Adrenal gland (tissue), 12 donors: ENCODE results near the gene NEUROD1. TPM values are rescaled to one million over a fixed set of nuclear protein-coding genes. Genes with fewer than 3 reads are reported as not detected.

Experiments
- DNase-seq, 7 donors: peaks; one replicate each; pipeline ENCODE4 v3.0.0-alpha.2; 2019 to 2020
- H3K27ac ChIP-seq, 5 donors: fragments of 200-600 bp; sonication (generic) in 4 of 5; 1 replicate in 3 of 5; 2 replicates in 2 of 5; pipeline versions ENCODE4 v1.5.1 to v1.8.0; 2016 to 2020; ENCODE audit warnings: mild to moderate bottlenecking in 1 of 5
- H3K27me3 ChIP-seq: fragments of 200-600 bp; 2 replicates; pipeline ENCODE4 v1.8.0; 2021
- H3K36me3 ChIP-seq, 2 donors: fragments of 200-600 bp; replicated peaks in 1 of 2; 1 replicate in 1 of 2; 2 replicates in 1 of 2; pipeline versions ENCODE4 v1.5.1 to v1.8.0; 2018 to 2022
- H3K4me1 ChIP-seq, 2 donors: fragments of 200-600 bp; replicated peaks in 1 of 2; 1 replicate in 1 of 2; 2 replicates in 1 of 2; pipeline versions ENCODE4 v1.5.1 to v1.8.0; 2018 to 2021
- H3K4me3 ChIP-seq, 4 donors: fragments of 200-600 bp; sonication (generic) in 3 of 4; one replicate each; pipeline ENCODE4 v1.5.1; 2016 to 2018
- H3K9me3 ChIP-seq, 3 donors: fragments of 200-600 bp; sonication (generic) in 1 of 3; replicated peaks in 1 of 3; 1 replicate in 2 of 3; 2 replicates in 1 of 3; pipeline versions ENCODE4 v1.5.1 to v1.8.0; 2016 to 2021
- CTCF ChIP-seq, 6 experiments: fragments of 450-650 bp in 4 of 6; fragments of 200-600 bp in 2 of 6; sonication (generic) in 1 of 6; IDR thresholded peaks; 1 replicate in 5 of 6; 2 replicates in 1 of 6; pipeline versions ENCODE4 v1.5.1 to v1.8.0; 2016 to 2021; ENCODE audit warnings: antibody characterized with exemption in 6 of 6, mild to moderate bottlenecking in 2 of 6, moderate library complexity in 1 of 6
- POLR2A ChIP-seq, 2 donors: fragments of 450-650 bp; IDR thresholded peaks; one replicate each; pipeline ENCODE4 v1.6.1; 2017; ENCODE audit warnings: antibody characterized with exemption in 2 of 2, mild to moderate bottlenecking in 2 of 2, moderate library complexity in 1 of 2
- WGBS, 4 donors: extraction: QIAGEN DNeasy Blood & Tissue Kit in 2 of 4; methylation state at CpG; one replicate each; pipeline versions ENCODE4 v1.1.5 to v1.1.7; 2013 to 2017; 5-methylcytosine and 5-hydroxymethylcytosine counted together
- intact Hi-C, 2 donors: fragments of 100-400 bp; cut with DNase I; formaldehyde crosslinking; loops; one replicate each; pipeline versions ENCODE4 v1.14.1 to v1.15.0; 2022 to 2023
- polyA plus RNA-seq, 3 donors: library from polyadenylated mRNA; stranded (reverse); fragments of 200-250 nt in 2 of 3; fragments of 350-450 nt in 1 of 3; fragmentation: Illumina TruSeq in 1 of 3; extraction: RNeasy Lipid Tissue Mini Kit (QIAGEN cat#74804) in 1 of 3; gene quantifications; one replicate each; pipeline ENCODE4 v1.2.3, GENCODE V29; 2013 to 2014
- total RNA-seq, 9 donors: library from RNA; depleted of rRNA in 4 of 9; stranded (reverse); fragments of >200 nt in 4 of 9; fragments of 120-200 nt in 1 of 9; fragmentation: NEBNext Ultra II Directional in 1 of 9; extraction: Animal tissue kit (Norgen Biotek cat#: 25700) in 1 of 9; gene quantifications; one replicate each; pipeline versions ENCODE4 v1.1.0 to v1.2.4, GENCODE V29; 2013 to 2023
- donor health status: healthy with polysubstance abuse.
- donor health status: Bipolar disorder and iron deficiency.
- donor health status: DM: yes; HTN: yes; CAD: no.
- donor health status: DM: no; HTN: no; CAD: no.
- donor health status: DM: no; HTN: no; CAD: no.
- donor health status: DM: yes; HTN: yes; CAD: no.

Gene NEUROD1
- total and polyA plus RNA-seq, 12 donors = not detected

DNA sequence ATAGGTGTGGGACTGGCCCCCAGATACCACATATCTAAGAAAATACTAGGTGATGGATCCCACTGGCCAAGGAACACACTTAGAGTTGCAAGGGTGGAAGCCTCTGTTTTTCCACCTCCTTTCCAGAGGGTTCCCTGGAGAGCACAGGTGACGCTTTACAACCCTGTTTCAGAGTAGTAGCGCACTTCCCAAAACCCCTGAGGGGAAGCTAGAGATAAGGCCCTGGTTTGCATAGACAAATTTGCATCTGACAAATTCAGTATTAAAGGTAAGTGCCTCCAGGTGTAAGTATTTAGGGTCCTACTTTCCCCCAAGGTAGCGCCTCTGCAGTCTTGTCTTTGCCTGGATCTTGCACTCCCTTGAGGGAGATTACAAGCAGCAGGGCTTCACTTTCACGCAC is 22.9 kb downstream of the NEUROD1 start:
- intact Hi-C loops = no loop called here
- H3K4me3 ChIP-seq = no peak overlapping the region
- H3K36me3 ChIP-seq = no peaks in the 10 kb centered on the region
- H3K4me1 ChIP-seq = peaks cover 0 to 9% of the 10 kb centered on the region in 2 donors
- no peak overlapping the region for H3K27ac ChIP-seq
- no peaks in the 10 kb centered on the region for H3K9me3 ChIP-seq
- 60 to 77% (median 65%) methylated on average over 2 to 4 of the region's 4 CpGs for WGBS, 4 donors
- DNase-seq = no peak
- H3K27me3 ChIP-seq = peaks cover 11% of the 10 kb centered on the region
- TF ChIP-seq POLR2A (IDR thresholded peaks at IDR 0.05) (no peak), CTCF (IDR thresholded peaks at IDR 0.05) (no peak)

DNA sequence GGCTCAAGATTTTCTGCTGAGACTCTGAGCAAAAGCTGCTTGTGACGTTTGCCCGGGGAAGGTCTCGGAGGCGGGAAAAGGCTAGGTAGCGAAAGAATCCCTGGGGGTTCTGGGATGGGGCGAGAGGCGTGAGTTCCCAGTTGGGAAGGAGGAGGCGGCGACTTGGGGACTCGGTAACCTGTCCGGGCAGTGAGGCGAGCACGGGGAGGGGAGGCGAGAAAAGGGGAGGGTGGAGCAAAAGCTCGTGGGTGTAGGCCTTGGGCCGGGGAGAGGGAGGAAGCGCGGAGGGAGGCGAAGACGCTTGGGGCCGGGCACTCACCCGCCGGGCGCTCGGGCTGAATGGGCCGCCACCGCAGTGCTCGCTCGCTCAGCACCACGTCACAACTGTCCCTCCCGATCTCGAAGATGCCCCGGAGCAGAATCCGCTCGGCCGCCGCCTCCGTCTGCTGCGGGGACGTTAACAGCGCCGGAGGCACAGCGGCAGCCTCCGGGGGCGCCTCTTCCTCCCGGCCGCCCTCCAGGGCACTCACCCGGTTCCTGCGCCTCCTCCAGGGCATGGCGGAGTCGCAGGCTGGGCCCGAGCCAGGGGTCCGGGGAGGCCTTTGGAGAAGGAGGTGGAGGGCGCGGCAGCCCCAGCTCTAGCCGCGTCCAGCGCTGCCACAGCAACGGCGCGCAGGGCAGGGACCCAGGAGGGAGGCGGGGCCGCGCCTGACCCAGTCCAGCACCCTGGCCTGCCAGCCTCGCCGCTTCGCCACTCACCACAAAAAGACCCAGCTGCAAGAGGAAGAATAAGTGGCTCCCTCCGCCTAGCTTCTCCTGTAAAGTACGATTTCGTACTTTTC is 23.6 kb downstream of the NEUROD1 start, which contains the start of gene CERKL:
CERKL (minus strand) TSS at position 656 of the 842 bp plus-strand sequence; CDS start at position 557, 99 bp downstream.
- Histone ChIP-seq H3K36me3 (no peaks in the 10 kb centered on the region), H3K9me3 (no peaks in the 10 kb centered on the region), H3K27ac (no peak within 1 kb of the TSS), H3K4me1 (peaks cover 0 to 9% of the 10 kb centered on the region in 2 donors), H3K4me3 (peak within 1 kb of the TSS in 2 of 4 donors; percentile 2 to 52), H3K27me3 (peaks cover 11% of the 10 kb centered on the region)
- no peak for TF ChIP-seq CTCF (IDR thresholded peaks at IDR 0.05)
- TF ChIP-seq POLR2A (IDR thresholded peaks at IDR 0.05) = no peak
- 2 to 11% (median 3%) methylated on average over 20 to 70 of the region's 70 CpGs for WGBS, 4 donors
- intact Hi-C loops = no loop called here
- DNase-seq = peak in 4 of 7 donors; percentile 5 to 19 (median 15)

GRCh38 chr2:181655519-181655918 is 24.8 kb downstream of the NEUROD1 start:
- H3K9me3 ChIP-seq = no peaks in the 10 kb centered on the region
- TF ChIP-seq CTCF (IDR thresholded peaks at IDR 0.05) (no peak), POLR2A (IDR thresholded peaks at IDR 0.05) (no peak)
- no peak overlapping the region for H3K27ac ChIP-seq
- no peaks in the 10 kb centered on the region for H3K36me3 ChIP-seq
- H3K27me3 ChIP-seq = peaks cover 11% of the 10 kb centered on the region
- 48 to 70% (median 61%) methylated on average over 7 of the region's 7 CpGs for WGBS, 4 donors
- no peak for DNase-seq
- peaks cover 0 to 9% of the 10 kb centered on the region in 2 donors for H3K4me1 ChIP-seq
- intact Hi-C loops = no loop called here
- H3K4me3 ChIP-seq = no peak overlapping the region

- Histone ChIP-seq H3K27ac (no peak overlapping the region), H3K27me3 (no peaks in the 10 kb centered on the region), H3K36me3 (no peaks in the 10 kb centered on the region), H3K4me1 (no peaks in the 10 kb centered on the region), H3K9me3 (no peaks in the 10 kb centered on the region), H3K4me3 (no peak overlapping the region)
- DNase-seq = no peak
- WGBS, 4 donors = 80 to 87% (median 84%) methylated on average over 4 of the region's 4 CpGs
- intact Hi-C loops = no loop called here
- no peak for TF ChIP-seq POLR2A (IDR thresholded peaks at IDR 0.05)
- no peak for TF ChIP-seq CTCF (IDR thresholded peaks at IDR 0.05)
Measured at GRCh38 chr2:181649436-181649979, 30.8 kb downstream of the NEUROD1 start.
